ENCODE measurements around the gene PCIF1.
"Not testable (repeated sequence)": the region's sequence is repeated elsewhere in the genome, so short reads cannot be mapped to it uniquely, and the experiment has no call there.

The PCIF1 gene

GRCh38 chr20:45898285-45898684, 36.2 kb upstream of the PCIF1 start:
- no peak for DNase-seq (ENCODE audit: extremely low read depth, low read depth)
- TF ChIP-seq CTCF (IDR thresholded peaks at IDR 0.05; ENCODE audit: low read depth, low read length), result no peak

DNA sequence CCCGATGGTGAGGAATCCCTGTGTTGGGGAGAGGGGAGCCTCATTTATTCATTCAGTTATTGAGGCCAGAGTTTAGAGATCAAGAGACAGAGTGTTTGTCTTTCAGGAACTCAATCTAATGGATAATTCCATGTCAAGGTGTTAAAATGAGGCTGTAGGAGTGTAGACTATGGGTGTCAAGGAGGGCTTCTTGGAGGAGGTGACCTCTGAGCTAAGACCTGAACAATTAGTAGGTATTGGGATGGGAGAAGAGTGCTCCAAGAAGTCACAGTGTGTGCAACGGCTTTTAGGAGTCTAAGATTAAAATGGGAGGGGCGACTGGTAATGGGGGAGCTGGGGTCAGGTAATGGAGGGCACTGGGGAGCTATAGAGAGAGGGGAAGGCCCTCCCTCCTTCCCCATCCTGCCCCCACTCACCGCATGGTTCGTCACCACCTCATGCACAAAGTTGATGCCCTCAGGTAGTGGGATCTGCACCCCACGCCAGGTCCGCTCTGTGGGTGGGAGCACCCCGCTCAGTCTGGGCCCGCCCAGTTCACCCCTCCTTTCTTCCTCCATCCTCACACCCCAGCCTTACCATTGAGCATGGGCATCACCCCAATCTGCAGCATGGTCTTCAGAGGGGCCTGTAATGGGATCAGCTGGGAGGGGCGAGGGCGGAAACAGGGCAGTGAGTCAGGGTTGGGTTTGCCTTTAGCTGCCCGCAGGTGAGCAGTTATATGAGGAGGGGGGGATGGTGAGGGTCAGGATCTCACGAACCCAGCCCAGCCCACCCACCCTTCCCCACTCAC, 35.2 kb upstream of the PCIF1 start:
- no peak for TF ChIP-seq CTCF (IDR thresholded peaks at IDR 0.05; ENCODE audit: low read depth, low read length)

DNA sequence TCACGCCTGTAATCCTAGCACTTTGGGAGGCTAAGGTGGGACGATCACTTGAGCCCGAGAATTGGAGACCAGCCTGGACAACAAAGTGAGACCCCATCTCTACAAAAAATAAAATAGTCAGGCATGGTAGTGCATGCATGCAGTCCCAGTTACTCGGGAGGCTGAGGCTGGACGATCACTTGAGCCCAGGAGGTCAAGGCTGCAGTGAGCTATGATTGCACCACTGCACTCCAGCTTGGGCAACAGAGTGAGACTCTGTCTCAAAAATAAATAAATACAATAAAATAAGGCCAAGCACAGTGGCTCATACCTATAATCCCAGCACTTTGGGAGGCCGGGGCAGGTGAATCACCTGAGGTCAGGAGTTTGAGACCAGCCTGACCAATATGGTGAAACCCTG, 33.2 kb upstream of the PCIF1 start:
- DNase-seq (ENCODE audit: extremely low read depth, low read depth), result not testable (repeated sequence)

More for the DNA sequence above, 35.2 kb upstream of the PCIF1 start:
- DNase-seq (ENCODE audit: extremely low read depth, low read depth), result no peak

- TF ChIP-seq CTCF (IDR thresholded peaks at IDR 0.05; ENCODE audit: low read depth, low read length), result no peak
- no peak for DNase-seq (ENCODE audit: extremely low read depth, low read depth)
These were observed 32.2 kb upstream of the PCIF1 start for GRCh38 chr20:45902199-45902701.

GRCh38 chr20:45904583-45905504, 29.6 kb upstream of the PCIF1 start:
- no peak for DNase-seq (ENCODE audit: extremely low read depth, low read depth)
- TF ChIP-seq CTCF (IDR thresholded peaks at IDR 0.05; ENCODE audit: low read depth, low read length), result no peak

- DNase-seq (ENCODE audit: extremely low read depth, low read depth), result no peak
- TF ChIP-seq CTCF (IDR thresholded peaks at IDR 0.05; ENCODE audit: low read depth, low read length), result no peak
These were observed 28.9 kb upstream of the PCIF1 start for GRCh38 chr20:45905505-45906079.

DNA sequence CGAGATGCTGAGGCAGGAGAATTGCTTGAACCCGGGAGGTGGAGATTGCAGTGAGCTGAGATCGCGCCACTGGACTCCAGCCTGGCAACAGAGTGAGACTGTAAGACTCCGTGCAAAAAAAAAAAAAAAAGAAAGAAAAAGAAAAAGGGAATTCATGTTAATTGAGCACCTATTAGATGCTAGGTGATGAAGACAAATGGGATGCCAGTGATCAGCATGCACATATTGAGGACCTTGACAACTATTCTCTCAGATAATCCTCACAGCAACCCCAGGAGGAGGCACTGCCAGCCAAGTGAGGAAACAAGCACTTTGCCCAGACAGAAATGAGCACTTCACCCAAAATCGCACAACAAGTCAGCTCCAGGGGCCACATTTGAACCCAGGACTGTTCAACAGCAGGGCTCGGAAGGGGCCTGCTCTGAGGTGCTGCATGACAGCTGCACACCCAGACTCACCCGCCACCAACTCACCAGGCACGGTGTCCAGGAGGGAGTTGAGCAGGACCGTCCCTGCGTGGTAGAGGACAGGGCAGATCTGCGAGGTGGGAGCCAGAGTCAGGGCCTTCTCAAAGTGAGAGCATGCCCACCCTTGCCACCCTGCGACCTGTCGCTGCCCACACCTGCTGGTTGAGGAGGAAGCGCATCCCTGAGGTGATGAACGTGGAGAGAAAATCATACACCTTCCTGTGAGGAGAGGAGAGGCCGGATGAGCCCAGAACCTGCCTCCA, 27.1 kb upstream of the PCIF1 start:
- TF ChIP-seq CTCF (IDR thresholded peaks at IDR 0.05; ENCODE audit: low read depth, low read length), result no peak
- no peak for DNase-seq (ENCODE audit: extremely low read depth, low read depth)

Data from AG09319 (cell line).